ENCODE measurements around the gene DGCR2.

DNA sequence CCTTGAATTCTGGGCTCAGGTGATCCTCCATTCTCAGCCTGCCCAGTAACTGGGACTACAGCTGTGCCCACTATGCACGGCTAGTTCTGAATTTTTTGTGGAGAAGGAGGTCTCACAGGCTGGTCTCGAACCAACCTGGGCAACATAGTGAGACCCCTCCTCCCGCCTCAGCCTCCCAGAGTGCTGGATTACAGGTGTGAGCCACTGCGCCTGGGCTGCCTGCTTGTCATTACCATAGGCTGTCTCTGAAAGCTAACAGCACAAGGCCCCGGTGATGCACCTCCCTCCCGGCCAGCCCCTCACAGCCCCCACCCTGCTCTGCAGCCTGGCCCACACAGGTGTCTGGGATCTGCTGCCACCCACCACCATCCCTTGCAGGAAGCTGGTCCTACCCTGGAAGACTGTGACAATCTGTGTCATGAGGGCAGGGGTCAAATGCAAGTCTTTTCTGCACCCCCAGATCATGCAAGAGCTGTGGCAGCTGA, 82.4 kb downstream of the DGCR2 start:
- TF ChIP-seq CTCF (IDR thresholded peaks at IDR 0.05) (no peak), POLR2A (IDR thresholded peaks at IDR 0.05) (no peak)

Measured in adrenal gland (tissue), 5 donors.